SK-N-SH (cell line): Measurements from ENCODE around the gene SRCIN1.
"Not testable (repeated sequence)": the region's sequence is repeated elsewhere in the genome, so short reads cannot be mapped to it uniquely, and the experiment has no call there.

Experiments used
- EZH2phosphoT487 ChIP-seq: fragments of 200-600 bp; sonication (generic); IDR thresholded peaks from 2 replicates; pipeline ENCODE4 v1.6.1; 2017; ENCODE audit warnings: low read depth, mixed run types, mild to moderate bottlenecking, antibody characterized with exemption, moderate library complexity, borderline replicate concordance
- RXRA ChIP-seq: IDR thresholded peaks from 2 replicates; pipeline ENCODE4 v1.4.0; 2012; ENCODE audit warnings: low read depth, mild to moderate bottlenecking, borderline replicate concordance
- YY1 ChIP-seq: IDR thresholded peaks from 2 replicates; pipeline ENCODE4 v1.4.0; 2012; ENCODE audit warnings: low read depth, mild to moderate bottlenecking
- TF ChIP-seq, protein P1 (sequence below): fragments of 200-600 bp; sonication (generic); IDR thresholded peaks from 2 replicates; pipeline ENCODE4 v1.6.1; 2017; ENCODE audit warnings: antibody characterized with exemption, mild to moderate bottlenecking, moderate library complexity
- TF ChIP-seq, protein P2 (sequence below): fragments of 150-350 bp; IDR thresholded peaks from 2 replicates; pipeline ENCODE4 v1.6.1; 2017; ENCODE audit warnings: antibody characterized with exemption, low read length, low read depth, borderline replicate concordance

- TF ChIP-seq, protein P1, sequence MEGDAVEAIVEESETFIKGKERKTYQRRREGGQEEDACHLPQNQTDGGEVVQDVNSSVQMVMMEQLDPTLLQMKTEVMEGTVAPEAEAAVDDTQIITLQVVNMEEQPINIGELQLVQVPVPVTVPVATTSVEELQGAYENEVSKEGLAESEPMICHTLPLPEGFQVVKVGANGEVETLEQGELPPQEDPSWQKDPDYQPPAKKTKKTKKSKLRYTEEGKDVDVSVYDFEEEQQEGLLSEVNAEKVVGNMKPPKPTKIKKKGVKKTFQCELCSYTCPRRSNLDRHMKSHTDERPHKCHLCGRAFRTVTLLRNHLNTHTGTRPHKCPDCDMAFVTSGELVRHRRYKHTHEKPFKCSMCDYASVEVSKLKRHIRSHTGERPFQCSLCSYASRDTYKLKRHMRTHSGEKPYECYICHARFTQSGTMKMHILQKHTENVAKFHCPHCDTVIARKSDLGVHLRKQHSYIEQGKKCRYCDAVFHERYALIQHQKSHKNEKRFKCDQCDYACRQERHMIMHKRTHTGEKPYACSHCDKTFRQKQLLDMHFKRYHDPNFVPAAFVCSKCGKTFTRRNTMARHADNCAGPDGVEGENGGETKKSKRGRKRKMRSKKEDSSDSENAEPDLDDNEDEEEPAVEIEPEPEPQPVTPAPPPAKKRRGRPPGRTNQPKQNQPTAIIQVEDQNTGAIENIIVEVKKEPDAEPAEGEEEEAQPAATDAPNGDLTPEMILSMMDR = not testable (repeated sequence)
- TF ChIP-seq YY1, EZH2phosphoT487, RXRA: not testable (repeated sequence)
- TF ChIP-seq, protein P2, sequence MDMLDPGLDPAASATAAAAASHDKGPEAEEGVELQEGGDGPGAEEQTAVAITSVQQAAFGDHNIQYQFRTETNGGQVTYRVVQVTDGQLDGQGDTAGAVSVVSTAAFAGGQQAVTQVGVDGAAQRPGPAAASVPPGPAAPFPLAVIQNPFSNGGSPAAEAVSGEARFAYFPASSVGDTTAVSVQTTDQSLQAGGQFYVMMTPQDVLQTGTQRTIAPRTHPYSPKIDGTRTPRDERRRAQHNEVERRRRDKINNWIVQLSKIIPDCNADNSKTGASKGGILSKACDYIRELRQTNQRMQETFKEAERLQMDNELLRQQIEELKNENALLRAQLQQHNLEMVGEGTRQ = not testable (repeated sequence)
Observed at GRCh38 chr17:38528141-38528540, 77.6 kb downstream of the SRCIN1 start.
